Panc1 (cell line): ENCODE results near the gene TLCD3B. TPM values are rescaled to one million over a fixed set of nuclear protein-coding genes. Genes with fewer than 3 reads are reported as not detected.

Experiments
- ATAC-seq: fragments of 200-7000 bp; cut with Tn5 transposase; 2 replicates; pipeline ENCODE4 v1.9.1; 2020; ENCODE audit warnings: mild to moderate bottlenecking, moderate library complexity
- BruUV-seq: library from RNA; stranded (reverse); fragments of 400-500 nt; replicated peaks from 2 replicates; lab custom pipeline; 2021; lab: Mats Ljungman, UMichigan
- CTCF ChIA-PET: fragments of 300-600 bp; sonication (Branson Sonifier 250); formaldehyde crosslinking; loops from one replicate; lab custom pipeline; 2022; ENCODE audit warnings: antibody characterized with exemption; lab: Charles Lee
- POLR2A ChIA-PET: fragments of 300-600 bp; sonication (Branson Sonifier 250); formaldehyde crosslinking; loops from one replicate; lab custom pipeline; 2022; ENCODE audit warnings: antibody characterized with exemption; lab: Charles Lee
- DNase-seq: peaks from one replicate; pipeline ENCODE4 v3.0.0-alpha.2; 2010; ENCODE audit warnings: low read depth, low spot score
- H3K27ac ChIP-seq: 2 replicates; pipeline ENCODE4 v1.5.1; 2011; ENCODE audit warnings: mild to moderate bottlenecking, low read length, inconsistent platforms
- H3K27me3 ChIP-seq: fragments of 200-500 bp; sonication (Bioruptor generic); 2 replicates; pipeline ENCODE4 v1.6.0; 2014; ENCODE audit warnings: low read length, inconsistent platforms; ENCODE audit not compliant: control insufficient read depth, insufficient read depth
- H3K36me3 ChIP-seq: fragments of 200-500 bp; sonication (Bioruptor generic); 2 replicates; pipeline ENCODE4 v1.5.1; 2014; ENCODE audit warnings: inconsistent platforms, mild to moderate bottlenecking, low read length, moderate library complexity; ENCODE audit not compliant: control insufficient read depth, insufficient read depth
- H3K4me1 ChIP-seq: 2 replicates; pipeline ENCODE4 v1.5.1; 2011; ENCODE audit warnings: inconsistent platforms, mild to moderate bottlenecking, low read length, moderate library complexity; ENCODE audit not compliant: control insufficient read depth, insufficient read depth
- H3K4me3 ChIP-seq, 2 experiments: 2 replicates each; pipeline ENCODE4 v1.5.1; 2011 to 2012; ENCODE audit warnings: low read depth in 2 of 2, low read length in 2 of 2, mild to moderate bottlenecking in 2 of 2, inconsistent platforms in 1 of 2, moderate library complexity in 1 of 2
- H3K9me3 ChIP-seq: fragments of 200-500 bp; sonication (Bioruptor generic); 2 replicates; pipeline ENCODE4 v1.5.1; 2014; ENCODE audit warnings: low read depth, mild to moderate bottlenecking, inconsistent platforms, low read length, moderate library complexity; ENCODE audit not compliant: control insufficient read depth, insufficient read depth
- CTCF ChIP-seq: fragments of 450-650 bp; IDR thresholded peaks from 2 replicates; pipeline ENCODE4 v1.5.1; 2017; ENCODE audit warnings: mild to moderate bottlenecking
- POLR2AphosphoS5 ChIP-seq: IDR thresholded peaks from 2 replicates; pipeline ENCODE4 v1.6.1; 2012; ENCODE audit warnings: mild to moderate bottlenecking, low read depth, low read length, moderate library complexity
- REST ChIP-seq, 2 experiments: IDR thresholded peaks; 2 replicates each; pipeline ENCODE4 v1.6.1; 2011 to 2012; ENCODE audit warnings: low read depth in 2 of 2, control low read depth in 1 of 2, low read length in 1 of 2, mild to moderate bottlenecking in 1 of 2, moderate library complexity in 1 of 2; ENCODE audit not compliant: insufficient read depth in 1 of 2
- SIN3A ChIP-seq: IDR thresholded peaks from 2 replicates; pipeline ENCODE4 v1.6.1; 2012; ENCODE audit warnings: low read depth, mild to moderate bottlenecking, low read length, moderate library complexity, borderline replicate concordance; ENCODE audit not compliant: insufficient read depth
- TCF7L2 ChIP-seq: IDR thresholded peaks from 2 replicates; pipeline ENCODE4 v1.6.1; 2011; ENCODE audit warnings: mild to moderate bottlenecking, low read depth, low read length, inconsistent platforms
- in situ Hi-C: cut with HindIII; loops from 2 replicates; pipeline ENCODE4 v1.10.0; 2016; ENCODE audit warnings: low sequenced_read_pairs, low pct_unique_long_range_greater_than_20kb
- intact Hi-C: fragments of 100-400 bp; cut with micrococcal nuclease; formaldehyde crosslinking; loops from one replicate; pipeline ENCODE4 v1.10.0; 2022; ENCODE audit not compliant: unreplicated experiment
- total RNA-seq: library from RNA; stranded (reverse); gene quantifications from one replicate; pipeline ENCODE4 v1.2.1, GENCODE V29; 2021; ENCODE audit not compliant: unreplicated experiment

Gene TLCD3B
- total RNA-seq, 1 experiment from 2014 or later: 3.5 TPM

- TF ChIP-seq POLR2AphosphoS5 (no peak), REST (IDR thresholded peaks at IDR 0.05; ENCODE audit: insufficient read depth in 1 of 2, low read depth in 2 of 2, low read length in 1 of 2) (no peak), TCF7L2 (no peak), SIN3A (no peak), CTCF (no peak)
- CTCF ChIA-PET: no interaction called here
- POLR2A ChIA-PET: interaction anchor here (0.5 kb wide), 1 partner anchor 578 kb away, joined by 4 read pairs; no protein-coding TSS in a partner anchor
- intact Hi-C loops (loop anchor here (10.0 kb wide), 1 partner anchor 109 kb away; no protein-coding TSS in a partner anchor), in situ Hi-C loops (no loop called here)
- DNase-seq: no peak
- ATAC-seq: no peak
- H3K36me3 ChIP-seq: no peaks in the 10 kb centered on the region
- no TSS peak for BruUV-seq
- H3K4me3 ChIP-seq: no peak overlapping the region
- H3K27ac ChIP-seq: no peak overlapping the region
- no peaks in the 10 kb centered on the region for H3K27me3 ChIP-seq
- no peaks in the 10 kb centered on the region for H3K4me1 ChIP-seq
- H3K9me3 ChIP-seq: no peaks in the 10 kb centered on the region
These were observed 7.5 kb downstream of the TLCD3B start for GRCh38 chr16:30023586-30023985.

GRCh38 chr16:30022887-30023286 lies 8.2 kb downstream of the TLCD3B start, which contains the start of gene C16orf92:
Gene C16orf92 (plus strand): TSS chr16:30023198. CDS start chr16:30023341, 143 bp downstream.
- ChIA-PET CTCF (no interaction called here), POLR2A (interaction anchor here (0.5 kb wide), 1 partner anchor 577 kb away, joined by 4 read pairs; no protein-coding TSS in a partner anchor)
- DNase-seq: no peak
- H3K9me3 ChIP-seq: no peaks in the 10 kb centered on the region
- H3K4me3 ChIP-seq: no peak within 1 kb of the TSS
- no peaks in the 10 kb centered on the region for H3K36me3 ChIP-seq
- intact Hi-C loops: loop anchor here (10.0 kb wide), 1 partner anchor 108 kb away; no protein-coding TSS in a partner anchor
- no TSS peak for BruUV-seq
- TF ChIP-seq TCF7L2 (no peak), POLR2AphosphoS5 (no peak), SIN3A (no peak), REST (IDR thresholded peaks at IDR 0.05; ENCODE audit: insufficient read depth in 1 of 2, low read depth in 2 of 2, low read length in 1 of 2) (no peak), CTCF (no peak)
- H3K27me3 ChIP-seq: no peaks in the 10 kb centered on the region
- H3K4me1 ChIP-seq: no peaks in the 10 kb centered on the region
- no peak for ATAC-seq
- in situ Hi-C loops: no loop called here
- no peak within 1 kb of the TSS for H3K27ac ChIP-seq
